HepG2 (cell line): ENCODE data around the gene WARS2. TPM values are rescaled to one million over a fixed set of nuclear protein-coding genes. Genes with fewer than 3 reads are reported as not detected.

Experiments
- ATAC-seq: fragments of 200-7000 bp; cut with Tn5 transposase; 3 replicates; pipeline ENCODE4 v1.9.1; 2020; ENCODE audit warnings: mild to moderate bottlenecking, moderate library complexity
- BruUV-seq: library from RNA; stranded (reverse); fragments of 400-500 nt; replicated peaks from 2 replicates; lab custom pipeline; 2021; lab: Mats Ljungman, UMichigan
- CTCF ChIA-PET: fragments of 300-600 bp; formaldehyde crosslinking; extraction: SDS; loops from one replicate; lab custom pipeline; 2021; ENCODE audit warnings: low total read pairs, inconsistent platforms, low intra/inter-chr PET ratio; lab: Yijun Ruan, JAX
- POLR2A ChIA-PET: fragments of 350-600 bp; sonication (Branson Sonifier 250); formaldehyde crosslinking; loops from one replicate; lab custom pipeline; 2020; ENCODE audit warnings: antibody characterized with exemption, inconsistent platforms; lab: Yijun Ruan, JAX
- DNase-seq: peaks from one replicate; pipeline ENCODE4 v3.0.0-alpha.2; 2015; ENCODE audit warnings: low spot score
- FAIRE-seq: peaks from 3 replicates; lab custom pipeline; 2011; peaks lifted over from hg19 to GRCh38; lab: Jason Lieb, UNC
- H2AFZ ChIP-seq: one replicate; pipeline ENCODE4 v1.6.1; 2011; ENCODE audit warnings: low read length, inconsistent platforms
- H3K27ac ChIP-seq: fragments of 300-600 bp; 3 replicates; pipeline ENCODE4 v1.8.0; 2011; ENCODE audit warnings: mixed run types, mild to moderate bottlenecking, mixed read lengths, low read length, inconsistent platforms; ENCODE audit not compliant: insufficient read depth; ENCODE audit errors: extremely low read length
- H3K27me3 ChIP-seq, 2 experiments: fragments of 200-600 bp in 1 of 2; 2 replicates in 1 of 2; 3 replicates in 1 of 2; pipeline versions ENCODE4 v1.6.0 to v1.8.0; 2011; ENCODE audit warnings: low read length in 2 of 2, mild to moderate bottlenecking in 2 of 2, moderate library complexity in 2 of 2, inconsistent platforms in 1 of 2; ENCODE audit not compliant: insufficient read depth in 2 of 2, control insufficient read depth in 1 of 2
- H3K36me3 ChIP-seq, 2 experiments: fragments of 200-600 bp in 1 of 2; replicated peaks in 1 of 2; 2 replicates in 1 of 2; 3 replicates in 1 of 2; pipeline versions ENCODE4 v1.5.1 to v1.8.0; 2011; ENCODE audit warnings: low read length in 2 of 2, inconsistent platforms in 1 of 2; ENCODE audit not compliant: insufficient read depth in 2 of 2, control insufficient read depth in 1 of 2
- H3K4me1 ChIP-seq: 2 replicates; pipeline ENCODE4 v1.5.1; 2012; ENCODE audit warnings: low read length, inconsistent platforms; ENCODE audit not compliant: insufficient read depth
- H3K4me2 ChIP-seq: 2 replicates; pipeline ENCODE4 v1.6.0; 2011; ENCODE audit warnings: low read depth, low read length, inconsistent platforms
- H3K4me3 ChIP-seq, 3 experiments: fragments of 200-600 bp in 1 of 3; sonication (generic), shearing (Covaris generic) in 1 of 3; replicated peaks in 1 of 3; 2 replicates each; pipeline ENCODE4 v1.5.1; 2011 to 2016; ENCODE audit warnings: low read length in 3 of 3, inconsistent platforms in 2 of 3, low read depth in 2 of 3, mild to moderate bottlenecking in 2 of 3, control low read depth in 1 of 3, mixed read lengths in 1 of 3; ENCODE audit not compliant: insufficient read depth in 1 of 3
- H3K79me2 ChIP-seq: one replicate; pipeline ENCODE4 v1.6.1; 2011; ENCODE audit warnings: low read length, inconsistent platforms; ENCODE audit not compliant: insufficient read depth
- H3K9ac ChIP-seq: 2 replicates; pipeline ENCODE4 v1.6.0; 2011; ENCODE audit warnings: mild to moderate bottlenecking, low read depth, low read length, inconsistent platforms; ENCODE audit not compliant: insufficient read depth
- H3K9me3 ChIP-seq: 2 replicates; pipeline ENCODE4 v1.5.1; 2012; ENCODE audit warnings: mild to moderate bottlenecking, low read length
- H4K20me1 ChIP-seq: 2 replicates; pipeline ENCODE4 v1.6.0; 2011; ENCODE audit warnings: inconsistent platforms, mild to moderate bottlenecking, low read length, moderate library complexity; ENCODE audit not compliant: insufficient read depth
- AHR ChIP-seq: IDR thresholded peaks from 2 replicates; pipeline ENCODE4 v1.6.1; 2018; ENCODE audit warnings: missing genetic modification reagents, missing compliant biosample characterization
- BATF2 ChIP-seq: sonication (generic); formaldehyde crosslinking; IDR thresholded peaks from 2 replicates; pipeline ENCODE4 v1.8.0; 2022; ENCODE audit warnings: mild to moderate bottlenecking, missing genetic modification reagents, moderate library complexity
- DNMT3B ChIP-seq: conservative IDR thresholded peaks from 2 replicates; pipeline ENCODE4 v1.6.1; 2016; ENCODE audit warnings: missing biosample characterization, control low read depth
- ELK4 ChIP-seq: sonication (generic); formaldehyde crosslinking; IDR thresholded peaks from 2 replicates; pipeline ENCODE4 v1.9.0; 2021; ENCODE audit warnings: missing genetic modification reagents, borderline replicate concordance
- HINFP ChIP-seq: sonication (generic); formaldehyde crosslinking; IDR thresholded peaks from 2 replicates; pipeline ENCODE4 v1.4.0; 2020; ENCODE audit warnings: low read depth, mild to moderate bottlenecking, missing genetic modification reagents
- MLX ChIP-seq: IDR thresholded peaks from 2 replicates; pipeline ENCODE4 v1.6.1; 2016
- MTA3 ChIP-seq: sonication (generic); formaldehyde crosslinking; IDR thresholded peaks from 2 replicates; pipeline ENCODE4 v1.4.0; 2020; ENCODE audit warnings: missing genetic modification reagents
- PATZ1 ChIP-seq: sonication (generic); formaldehyde crosslinking; IDR thresholded peaks from 2 replicates; pipeline ENCODE4 v1.4.0; 2020; ENCODE audit warnings: missing genetic modification reagents
- POGZ ChIP-seq: sonication (generic); formaldehyde crosslinking; IDR thresholded peaks from 2 replicates; pipeline ENCODE4 v1.4.0; 2020; ENCODE audit warnings: mild to moderate bottlenecking, missing genetic modification reagents
- STAT5B ChIP-seq: sonication (generic); formaldehyde crosslinking; IDR thresholded peaks from 2 replicates; pipeline ENCODE4 v1.4.0; 2020; ENCODE audit warnings: missing genetic modification reagents
- ZNF12 ChIP-seq: sonication (generic); formaldehyde crosslinking; IDR thresholded peaks from 2 replicates; pipeline ENCODE4 v1.5.0; 2020; ENCODE audit warnings: missing genetic modification reagents
- ZNF180 ChIP-seq: sonication (generic); formaldehyde crosslinking; IDR thresholded peaks from 2 replicates; pipeline ENCODE4 v1.4.0; 2020; ENCODE audit warnings: low read depth, missing genetic modification reagents, borderline replicate concordance
- ZNF512B ChIP-seq: sonication (generic); formaldehyde crosslinking; IDR thresholded peaks from 2 replicates; pipeline ENCODE4 v1.5.1; 2020; ENCODE audit warnings: missing genetic modification reagents, mild to moderate bottlenecking, borderline replicate concordance
- ZNF577 ChIP-seq: sonication (generic); formaldehyde crosslinking; IDR thresholded peaks from 2 replicates; pipeline ENCODE4 v1.4.0; 2020; ENCODE audit warnings: mild to moderate bottlenecking, low read depth, missing genetic modification reagents, borderline replicate concordance
- ZNF879 ChIP-seq: sonication (generic); formaldehyde crosslinking; IDR thresholded peaks from 2 replicates; pipeline ENCODE4 v1.8.1; 2023; ENCODE audit warnings: missing genetic modification reagents
- WGBS: methylation state at CpG from one replicate; pipeline ENCODE4 v1.1.6; 2017; ENCODE audit warnings: low lambda C conversion rate; 5-methylcytosine and 5-hydroxymethylcytosine counted together
- in situ Hi-C: cut with HindIII; loops from 2 replicates; pipeline ENCODE4 v1.10.0; 2017; ENCODE audit warnings: low pct_unique_long_range_greater_than_20kb; ENCODE audit not compliant: extremely low pct_ligation_motif_present
- intact Hi-C: fragments of 100-400 bp; cut with micrococcal nuclease; formaldehyde crosslinking; loops from one replicate; pipeline ENCODE4 v1.10.0; 2022; ENCODE audit not compliant: unreplicated experiment
- polyA plus RNA-seq, 8 experiments: library from polyadenylated mRNA; depleted of rRNA in 3 of 8; stranded (reverse) in 7 of 8; unstranded in 1 of 8; fragments of >200 nt; fragmentation: Illumina TruSeq in 4 of 8; extraction: Trizol in 4 of 8; gene quantifications; 2 replicates each; pipeline versions ENCODE4 v1.2.1 to v1.2.3, GENCODE V29; 2011 to 2016; ENCODE audit warnings: low read depth in 4 of 8, missing spikeins in 1 of 8, mixed read lengths in 1 of 8; ENCODE audit not compliant: insufficient read depth in 1 of 8
- total RNA-seq, 5 experiments: library from RNA; depleted of rRNA; stranded (reverse); fragments of >200 nt; fragmentation: Illumina TruSeq; extraction: Trizol; gene quantifications; 2 replicates each; pipeline ENCODE4 v1.2.3, GENCODE V29; 2016; ENCODE audit warnings: low read depth in 1 of 5

The WARS2 gene
- total and polyA plus RNA-seq, 2 of the 13 experiments (the other 11 are each of a cell fraction or from before 2014, with no cell fraction given) = 12.4 to 18.8 TPM

- no peak for TF ChIP-seq HINFP (CRISPR knock-in tag)
- TF ChIP-seq POGZ (CRISPR knock-in tag) = no peak
- no peak for TF ChIP-seq MTA3 (CRISPR knock-in tag)
- no peak for TF ChIP-seq ZNF577 (CRISPR knock-in tag)
- TF ChIP-seq MLX (CRISPR knock-in tag) = no peak
- no peak for TF ChIP-seq STAT5B (CRISPR knock-in tag)
- no peak for TF ChIP-seq AHR (CRISPR knock-in tag)
- no peak for TF ChIP-seq ZNF180 (CRISPR knock-in tag)
- TF ChIP-seq ELK4 (CRISPR knock-in tag) = no peak
Measured at GRCh38 chr1:118998171-118998570, 142.3 kb downstream of the WARS2 start (continued).

- no peak overlapping the region for H2AFZ ChIP-seq
- no peaks in the 10 kb centered on the region for H3K79me2 ChIP-seq
- H3K9me3 ChIP-seq = no peaks in the 10 kb centered on the region
- H3K27ac ChIP-seq = no peak overlapping the region
- no peak for DNase-seq
- ChIA-PET POLR2A (no interaction called here), CTCF (no interaction called here)
- in situ Hi-C loops (no loop called here), intact Hi-C loops (no loop called here)
- no peaks in the 10 kb centered on the region for H3K4me1 ChIP-seq
- no peak overlapping the region for H3K4me2 ChIP-seq
- H3K9ac ChIP-seq = no peak overlapping the region
- H3K4me3 ChIP-seq = no peak overlapping the region
- no TSS peak for BruUV-seq
- no peak for FAIRE-seq
- no peak for ATAC-seq
- no peaks in the 10 kb centered on the region for H3K36me3 ChIP-seq
- H3K27me3 ChIP-seq = no peaks in the 10 kb centered on the region; a peak in 1 of 5 replicates
- 60% methylated on average over 7 of the region's 7 CpGs for WGBS
- H4K20me1 ChIP-seq = no peaks in the 10 kb centered on the region
- no peak for TF ChIP-seq ZNF512B (CRISPR knock-in tag)
- TF ChIP-seq ZNF879 = no peak
- no peak for TF ChIP-seq BATF2 (CRISPR knock-in tag)
- no peak for TF ChIP-seq PATZ1 (CRISPR knock-in tag)
- TF ChIP-seq DNMT3B (CRISPR knock-in tag) = no peak
- TF ChIP-seq ZNF12 (CRISPR knock-in tag) = no peak
Measured at GRCh38 chr1:118997225-118997624, 143.2 kb downstream of the WARS2 start.
